ENCODE measurements around the gene ZDHHC15. TPM values are rescaled to one million over a fixed set of nuclear protein-coding genes. Genes with fewer than 3 reads are reported as not detected.

ZDHHC15 gene
- total RNA-seq, 1 experiment from 2014 or later, result 0.05 TPM

GRCh38 chrX:75366861-75367260 is 156.0 kb downstream of the ZDHHC15 start:
- BruUV-seq (replicated peaks), result no TSS peak
- Histone ChIP-seq H3K9me3 (ENCODE audit: control insufficient read depth, insufficient read depth, low read depth, low read length) (no peaks in the 10 kb centered on the region), H3K27ac (ENCODE audit: low read length) (no peak overlapping the region), H3K4me1 (ENCODE audit: control insufficient read depth, insufficient read depth, low read length) (no peaks in the 10 kb centered on the region), H3K36me3 (ENCODE audit: control insufficient read depth, insufficient read depth, low read length) (no peaks in the 10 kb centered on the region), H3K4me3 (ENCODE audit: low read depth in 2 of 2, low read length in 2 of 2) (no peak overlapping the region), H3K27me3 (ENCODE audit: control insufficient read depth, insufficient read depth, low read length) (no peaks in the 10 kb centered on the region)
- intact Hi-C loops (cut with micrococcal nuclease; ENCODE audit: unreplicated experiment) (no loop called here), in situ Hi-C loops (cut with HindIII; ENCODE audit: low pct_unique_long_range_greater_than_20kb, low sequenced_read_pairs) (no loop called here)
- no peak for TF ChIP-seq POLR2AphosphoS5 (IDR thresholded peaks at IDR 0.05; ENCODE audit: low read depth, low read length)
- no peak for TF ChIP-seq REST (IDR thresholded peaks at IDR 0.05; ENCODE audit: insufficient read depth in 1 of 2, low read depth in 2 of 2, low read length in 1 of 2)
- TF ChIP-seq SIN3A (IDR thresholded peaks at IDR 0.05; ENCODE audit: borderline replicate concordance, insufficient read depth, low read depth, low read length), result no peak
- DNase-seq (ENCODE audit: low read depth, low spot score) (no peak), ATAC-seq (no peak)
- ChIA-PET POLR2A (no interaction called here), CTCF (no interaction called here)

- Histone ChIP-seq H3K36me3 (ENCODE audit: control insufficient read depth, insufficient read depth, low read length) (no peaks in the 10 kb centered on the region), H3K9me3 (ENCODE audit: control insufficient read depth, insufficient read depth, low read depth, low read length) (no peaks in the 10 kb centered on the region), H3K27ac (ENCODE audit: low read length) (no peak overlapping the region), H3K4me3 (ENCODE audit: low read depth in 2 of 2, low read length in 2 of 2) (no peak overlapping the region), H3K4me1 (ENCODE audit: control insufficient read depth, insufficient read depth, low read length) (no peaks in the 10 kb centered on the region), H3K27me3 (ENCODE audit: control insufficient read depth, insufficient read depth, low read length) (no peaks in the 10 kb centered on the region)
- TF ChIP-seq REST (IDR thresholded peaks at IDR 0.05; ENCODE audit: insufficient read depth in 1 of 2, low read depth in 2 of 2, low read length in 1 of 2), result no peak
- ChIA-PET POLR2A (no interaction called here), CTCF (no interaction called here)
- BruUV-seq (replicated peaks), result no TSS peak
- intact Hi-C loops (cut with micrococcal nuclease; ENCODE audit: unreplicated experiment) (no loop called here), in situ Hi-C loops (cut with HindIII; ENCODE audit: low pct_unique_long_range_greater_than_20kb, low sequenced_read_pairs) (no loop called here)
- DNase-seq (ENCODE audit: low read depth, low spot score) (no peak), ATAC-seq (no peak)
These were observed 157.4 kb downstream of the ZDHHC15 start for GRCh38 chrX:75365243-75365975.

GRCh38 chrX:75361788-75362187 is 161.0 kb downstream of the ZDHHC15 start:
- intact Hi-C loops (cut with micrococcal nuclease; ENCODE audit: unreplicated experiment) (no loop called here), in situ Hi-C loops (cut with HindIII; ENCODE audit: low pct_unique_long_range_greater_than_20kb, low sequenced_read_pairs) (no loop called here)
- POLR2A ChIA-PET, result no interaction called here
- H3K36me3 ChIP-seq (ENCODE audit: control insufficient read depth, insufficient read depth, low read length), result no peaks in the 10 kb centered on the region
- ATAC-seq, result no peak
- H3K27me3 ChIP-seq (ENCODE audit: control insufficient read depth, insufficient read depth, low read length), result no peaks in the 10 kb centered on the region
- no peaks in the 10 kb centered on the region for H3K9me3 ChIP-seq (ENCODE audit: control insufficient read depth, insufficient read depth, low read depth, low read length)
- no TSS peak for BruUV-seq (replicated peaks)
- H3K4me1 ChIP-seq (ENCODE audit: control insufficient read depth, insufficient read depth, low read length), result no peaks in the 10 kb centered on the region
- H3K27ac ChIP-seq (ENCODE audit: low read length), result no peak overlapping the region
- TF ChIP-seq REST (IDR thresholded peaks at IDR 0.05; ENCODE audit: insufficient read depth in 1 of 2, low read depth in 2 of 2, low read length in 1 of 2), result no peak
- no peak for TF ChIP-seq TCF7L2 (IDR thresholded peaks at IDR 0.05; ENCODE audit: low read depth, low read length)
- TF ChIP-seq CTCF (IDR thresholded peaks at IDR 0.05), result no peak
- no peak for TF ChIP-seq SIN3A (IDR thresholded peaks at IDR 0.05; ENCODE audit: borderline replicate concordance, insufficient read depth, low read depth, low read length)
- TF ChIP-seq POLR2AphosphoS5 (IDR thresholded peaks at IDR 0.05; ENCODE audit: low read depth, low read length), result no peak
- no peak overlapping the region for H3K4me3 ChIP-seq (ENCODE audit: low read depth in 2 of 2, low read length in 2 of 2)
- CTCF ChIA-PET, result no interaction called here
- DNase-seq (ENCODE audit: low read depth, low spot score), result no peak
